ENCODE data around the gene IFNL3. TPM values are rescaled to one million over a fixed set of nuclear protein-coding genes. Genes with fewer than 3 reads are reported as not detected.
"Not testable (repeated sequence)": the region's sequence is repeated elsewhere in the genome, so short reads cannot be mapped to it uniquely, and the experiment has no call there.

The IFNL3 gene
- not detected for polyA plus RNA-seq (ENCODE audit: insufficient read length in 12 of 12)
- long read RNA-seq, donor 1: 0 reads
- long read RNA-seq, donor 2, partial matches to known transcripts: 0 of 1 reads
- long read RNA-seq, donor 2, other reads (novel, unspliced or antisense): 0 of 1 reads
- long read RNA-seq, donor 3: 0 reads
- long read RNA-seq, donor 4: 0 reads
- long read RNA-seq, donor 5: 0 reads
- long read RNA-seq, donor 6: 0 reads
- long read RNA-seq, donor 7: 0 reads
- long read RNA-seq, donor 8: 0 reads
- long read RNA-seq, donor 9: 0 reads
- long read RNA-seq, donor 10: 0 reads
- long read RNA-seq, donor 11: 0 reads

DNA sequence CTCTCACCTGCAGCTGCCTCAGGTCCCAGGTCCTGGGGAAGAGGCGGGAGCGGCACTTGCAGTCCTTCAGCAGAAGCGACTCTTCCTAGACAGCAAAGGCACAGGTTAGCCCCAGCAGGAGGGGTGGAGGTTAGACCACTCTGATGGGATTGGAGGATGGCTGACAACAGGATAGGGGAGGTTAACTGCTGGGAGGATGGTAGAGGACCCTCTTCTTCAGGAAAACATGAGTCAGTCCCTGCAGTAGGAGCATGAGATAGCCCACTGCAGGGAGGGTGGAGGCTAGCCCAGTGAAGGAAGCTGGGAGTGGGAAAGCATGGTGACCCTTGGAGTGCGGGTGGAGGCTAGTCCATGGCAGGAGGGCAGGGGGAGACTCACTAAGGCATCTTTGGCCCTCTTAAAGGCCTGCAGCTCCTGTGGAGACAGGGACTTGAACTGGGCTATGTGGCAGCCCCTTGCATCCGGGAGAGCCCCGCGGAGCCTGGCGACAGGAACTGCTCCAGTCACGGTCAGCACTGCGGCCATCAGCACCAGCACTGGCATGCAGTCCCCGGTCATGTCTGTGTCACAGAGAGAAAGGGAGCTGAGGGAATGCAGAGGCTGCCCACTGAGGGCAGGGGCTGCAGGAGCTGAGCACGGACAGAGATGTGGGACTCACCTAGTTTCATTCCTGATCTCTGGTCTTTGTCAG lies at the start of gene IFNL3:
Gene IFNL3, minus strand, starts transcription at position 597 of the 691 bp plus-strand sequence. Its CDS starts 39 bp downstream, at position 558.
- not testable (repeated sequence) for DNase-seq

DNA sequence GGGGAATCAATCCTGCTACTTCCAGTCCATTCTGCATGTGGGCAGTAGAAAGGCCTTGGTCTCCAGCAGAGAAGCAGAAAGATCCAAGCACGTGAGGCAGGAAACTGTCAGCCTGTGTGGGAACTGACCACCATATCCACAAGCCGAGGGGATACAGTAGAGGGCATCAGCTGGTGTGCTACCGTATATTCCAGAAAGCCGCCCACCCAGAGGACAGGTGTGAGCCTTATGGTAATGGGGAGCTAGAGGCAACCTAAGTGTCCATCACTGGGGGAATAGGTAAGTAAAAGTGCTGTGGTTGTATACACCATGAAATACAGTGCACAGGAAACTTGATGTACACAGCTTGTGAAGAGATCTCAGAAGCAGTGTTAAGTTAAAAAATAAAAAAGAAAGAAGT lies 48.6 kb upstream of the IFNL3 start:
- no peak for DNase-seq

DNA sequence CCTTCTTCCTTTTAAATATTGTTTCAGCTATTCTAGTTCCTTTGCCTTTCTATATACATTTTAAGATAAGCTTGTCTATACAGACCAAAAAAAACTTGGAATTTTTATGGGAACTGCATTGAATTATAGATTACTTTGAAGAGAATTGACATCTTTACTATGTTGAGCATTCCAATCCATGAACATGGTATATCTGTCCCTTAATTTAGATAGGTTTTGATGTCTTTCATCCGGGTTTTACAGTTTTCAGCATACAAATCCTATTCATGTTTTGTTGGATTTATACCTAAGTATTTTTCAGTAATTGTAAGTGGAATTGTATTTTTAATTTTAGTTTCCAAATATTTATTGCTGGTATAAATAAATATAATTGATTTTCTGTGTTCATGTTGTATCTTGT lies 39.2 kb upstream of the IFNL3 start:
- DNase-seq: no peak

DNA sequence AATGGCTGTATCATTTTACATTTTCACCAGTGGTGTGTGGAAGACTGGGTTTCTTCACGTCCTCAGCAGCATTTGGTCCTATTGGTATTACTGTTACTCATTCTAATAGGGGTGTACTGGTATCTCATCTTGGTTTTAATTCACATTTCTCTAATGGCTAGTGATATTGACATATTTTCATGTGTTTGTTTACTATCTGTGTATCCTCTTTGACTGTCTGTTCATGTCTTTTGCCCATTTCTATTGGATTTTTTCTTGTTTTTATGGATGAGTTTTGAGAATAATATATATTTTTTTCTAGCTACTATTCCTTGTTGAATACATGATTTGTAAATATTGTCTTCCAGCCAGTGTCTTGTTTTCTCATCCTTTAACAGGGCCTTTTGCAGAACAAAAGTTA lies 37.2 kb upstream of the IFNL3 start:
- no peak for DNase-seq

DNA sequence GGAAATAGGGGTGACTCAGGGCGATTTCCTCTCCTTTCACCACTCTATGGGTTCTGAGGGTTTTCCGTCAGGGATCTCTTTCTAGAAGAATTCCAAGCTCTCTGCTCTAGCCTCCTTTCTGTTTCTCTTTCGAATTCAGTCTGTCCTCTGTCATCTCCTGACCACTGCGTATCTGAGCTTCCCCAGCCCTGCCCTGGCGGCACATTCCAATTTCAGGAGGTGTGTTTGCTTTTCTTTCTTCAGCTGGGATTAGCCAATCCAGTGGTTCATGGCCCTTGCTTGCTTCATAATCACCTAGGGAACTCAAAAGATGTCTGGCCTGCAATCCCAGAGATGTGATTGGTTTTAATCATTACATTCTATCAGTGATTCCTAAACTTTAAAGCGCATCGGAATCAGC lies 32.8 kb upstream of the IFNL3 start:
- no peak for DNase-seq

DNA sequence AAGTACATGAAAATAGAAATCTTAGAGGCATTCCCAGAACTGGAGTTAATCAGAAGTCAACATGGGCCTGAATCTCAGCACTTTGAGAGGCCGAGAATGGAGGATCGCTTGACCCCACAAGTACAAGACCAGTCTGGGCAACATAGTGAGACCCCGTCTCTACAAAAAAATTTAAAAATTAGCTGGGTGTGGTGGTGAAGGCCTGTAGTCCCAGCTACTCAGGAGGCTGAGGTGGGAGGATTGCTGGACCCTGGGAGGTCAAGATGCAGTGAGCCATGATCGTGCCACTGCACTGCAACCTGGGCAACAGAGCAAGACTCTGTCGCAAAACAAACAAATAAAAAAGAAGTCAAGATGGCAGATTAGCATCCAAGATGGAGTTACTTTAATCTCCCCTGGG lies 31.9 kb upstream of the IFNL3 start:
- DNase-seq: no peak

DNA sequence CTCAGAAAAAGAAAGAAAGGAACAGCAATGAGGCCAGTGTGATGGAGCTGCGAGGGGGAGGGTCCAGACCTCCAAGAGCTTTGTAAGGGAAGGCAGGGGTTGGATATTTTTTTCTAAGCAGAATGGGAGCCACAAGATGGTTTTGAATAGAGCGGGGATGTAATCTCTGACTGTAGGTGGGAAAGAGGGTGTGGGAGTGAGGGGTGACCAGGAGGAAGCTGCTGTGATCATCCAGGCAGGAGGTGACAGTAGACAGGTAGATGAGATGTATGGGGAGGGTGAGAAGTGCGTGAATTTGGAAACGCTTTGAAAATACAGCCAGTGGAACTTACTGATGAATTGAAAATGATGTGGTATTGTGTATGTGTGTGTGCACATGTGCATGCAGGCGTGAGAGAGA lies 30.8 kb upstream of the IFNL3 start:
- no peak for DNase-seq

DNA sequence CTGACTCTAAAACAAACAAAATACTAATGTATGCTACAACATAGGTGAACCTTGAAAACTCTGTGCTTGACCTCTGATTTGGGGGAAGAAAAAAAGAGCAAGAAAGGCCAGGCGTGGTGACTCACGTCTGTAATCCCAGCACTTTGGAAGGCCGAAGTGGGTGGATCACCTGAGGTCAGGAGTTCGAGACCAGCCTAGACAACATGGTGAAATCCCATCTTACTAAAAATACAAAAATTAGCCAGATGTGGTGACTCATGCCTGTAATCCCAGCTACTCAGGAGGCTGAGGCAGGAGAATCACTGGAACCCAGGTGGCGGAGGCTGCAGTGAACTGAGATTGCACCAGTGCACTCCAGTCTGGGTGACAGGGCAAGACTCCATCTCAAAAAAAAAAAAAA lies 29.1 kb upstream of the IFNL3 start:
- not testable (repeated sequence) for DNase-seq

DNA sequence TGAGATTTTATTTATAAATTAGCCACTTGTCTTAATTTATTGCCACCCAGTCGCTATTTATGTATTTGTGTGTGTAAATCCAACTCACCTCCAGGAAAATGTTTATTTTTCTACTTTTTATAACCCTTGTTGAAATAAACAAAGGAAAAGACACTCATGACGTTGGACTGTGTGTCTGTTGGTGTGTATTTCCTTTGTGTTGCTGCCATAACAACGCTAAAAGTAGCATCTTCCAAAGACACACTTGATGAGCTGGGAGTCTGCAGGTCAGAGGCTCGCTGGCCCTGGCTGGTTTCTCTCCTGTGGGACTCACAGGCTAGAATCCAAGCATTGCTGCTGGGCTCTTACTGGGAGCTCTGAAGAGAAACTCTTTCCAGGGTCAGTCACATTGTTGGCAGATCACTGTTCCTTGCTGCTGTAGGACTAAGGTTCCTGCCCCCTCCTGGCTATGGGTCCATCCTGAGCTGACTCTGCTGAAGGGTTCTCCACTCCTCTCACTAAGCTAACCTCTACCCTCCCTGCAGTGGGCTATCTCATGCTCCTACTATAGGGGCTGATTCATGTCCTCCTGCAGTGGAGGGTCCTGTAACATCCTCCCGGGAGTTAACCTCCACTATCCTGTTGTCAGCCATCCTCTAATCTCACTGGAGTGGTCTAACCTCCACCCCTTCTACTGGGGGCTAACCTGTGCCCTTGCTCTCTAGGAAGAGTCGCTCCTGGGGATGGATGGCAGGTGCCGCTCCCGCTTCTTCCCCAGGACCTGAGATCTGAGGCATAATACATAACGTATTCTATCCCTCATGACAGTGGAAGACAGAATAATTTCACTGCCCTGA lies 25.4 kb upstream of the IFNL3 start:
- no peak for DNase-seq

DNA sequence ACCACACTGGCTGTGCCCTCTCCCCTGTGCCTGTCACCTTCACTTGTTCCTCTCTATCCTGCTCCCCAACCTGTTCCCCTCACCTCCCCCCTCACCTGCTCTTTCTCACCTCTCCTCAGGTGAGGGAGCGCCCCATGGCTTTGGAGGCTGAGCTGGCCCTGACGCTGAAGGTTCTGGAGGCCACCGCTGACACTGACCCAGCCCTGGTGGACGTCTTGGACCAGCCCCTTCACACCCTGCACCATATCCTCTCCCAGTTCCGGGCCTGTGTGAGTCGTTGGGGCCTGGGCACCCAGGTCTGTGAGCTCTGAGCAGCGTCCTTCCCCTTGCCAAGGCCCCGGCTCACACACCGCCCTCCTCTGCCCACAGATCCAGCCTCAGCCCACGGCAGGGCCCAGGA lies 24.6 kb upstream of the IFNL3 start:
- DNase-seq: not testable (repeated sequence)

DNA sequence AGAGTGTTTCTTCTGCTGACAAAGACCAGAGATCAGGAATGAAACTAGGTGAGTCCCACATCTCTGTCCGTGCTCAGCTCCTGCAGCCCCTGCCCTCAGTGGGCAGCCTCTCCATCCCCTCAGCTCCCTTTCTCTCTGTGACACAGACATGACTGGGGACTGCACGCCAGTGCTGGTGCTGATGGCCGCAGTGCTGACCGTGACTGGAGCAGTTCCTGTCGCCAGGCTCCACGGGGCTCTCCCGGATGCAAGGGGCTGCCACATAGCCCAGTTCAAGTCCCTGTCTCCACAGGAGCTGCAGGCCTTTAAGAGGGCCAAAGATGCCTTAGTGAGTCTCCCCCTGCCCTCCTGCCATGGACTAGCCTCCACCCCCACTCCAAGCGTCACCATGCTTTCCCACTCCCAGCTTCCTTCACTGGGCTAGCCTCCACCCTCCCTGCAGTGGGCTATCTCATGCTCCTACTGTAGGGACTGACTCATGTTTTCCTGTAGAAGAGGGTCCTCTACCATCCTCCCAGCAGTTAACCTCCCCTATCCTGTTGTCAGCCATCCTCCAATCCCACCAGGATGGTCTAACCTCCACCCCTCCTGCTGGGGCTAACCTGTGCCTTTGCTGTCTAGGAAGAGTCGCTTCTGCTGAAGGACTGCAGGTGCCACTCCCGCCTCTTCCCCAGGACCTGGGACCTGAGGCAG lies 23.9 kb upstream of the IFNL3 start:
- DNase-seq: not testable (repeated sequence)

DNA sequence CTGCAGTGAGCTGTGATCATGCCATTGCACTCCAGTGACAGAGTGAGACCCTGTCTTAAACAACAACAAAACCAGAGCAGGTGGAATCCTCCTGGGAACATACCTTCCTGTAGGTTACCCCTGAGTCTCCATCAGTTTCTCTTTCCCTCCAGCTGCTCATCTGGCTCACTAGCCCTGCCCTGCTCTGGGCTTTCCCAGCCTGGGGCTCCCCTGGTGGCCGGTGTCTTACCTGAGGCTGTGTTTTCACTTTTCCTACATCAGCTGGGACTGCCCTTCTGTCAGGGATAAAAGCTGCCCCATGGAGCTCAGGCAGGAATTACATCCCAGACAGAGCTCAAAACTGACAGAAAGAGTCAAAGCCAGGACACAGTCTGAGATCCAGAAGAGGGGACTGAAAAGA lies 23.3 kb upstream of the IFNL3 start, which contains the start of gene IFNL2:
Gene IFNL2, plus strand, starts transcription at position 312 of the 400 bp plus-strand sequence. CDS start 173 bp downstream, outside the sequence.
- DNase-seq: not testable (repeated sequence)

DNA sequence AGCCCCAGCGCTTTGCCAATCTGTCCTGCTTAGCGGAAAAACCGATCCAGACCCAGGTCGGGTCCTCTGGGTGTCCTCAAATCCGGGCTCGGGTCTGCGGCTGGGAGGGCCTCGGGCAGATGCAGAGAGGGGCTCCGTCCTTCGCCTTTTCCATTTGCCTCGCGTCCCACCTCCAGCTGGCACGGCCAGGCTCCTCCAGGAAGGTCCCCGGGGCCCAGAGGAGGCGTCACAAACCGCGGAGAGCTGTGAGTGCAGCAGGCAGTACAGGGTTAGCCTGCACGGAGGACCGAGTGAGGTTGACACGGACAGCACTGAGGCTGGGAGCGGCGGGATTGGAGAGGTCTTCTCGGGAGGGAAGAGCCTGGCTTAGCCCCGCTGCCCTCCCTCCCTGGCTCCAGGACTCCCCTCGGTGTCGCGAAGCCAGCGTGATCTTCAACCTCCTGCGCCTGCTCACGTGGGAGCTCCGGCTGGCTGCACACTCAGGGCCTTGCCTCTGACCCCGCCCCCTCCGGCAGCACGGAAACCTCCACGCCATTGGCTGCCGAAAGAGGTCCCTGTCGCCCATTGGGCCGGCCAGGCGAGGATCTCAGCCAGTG lies 20.6 kb upstream of the IFNL3 start:
- DNase-seq: no peak

DNA sequence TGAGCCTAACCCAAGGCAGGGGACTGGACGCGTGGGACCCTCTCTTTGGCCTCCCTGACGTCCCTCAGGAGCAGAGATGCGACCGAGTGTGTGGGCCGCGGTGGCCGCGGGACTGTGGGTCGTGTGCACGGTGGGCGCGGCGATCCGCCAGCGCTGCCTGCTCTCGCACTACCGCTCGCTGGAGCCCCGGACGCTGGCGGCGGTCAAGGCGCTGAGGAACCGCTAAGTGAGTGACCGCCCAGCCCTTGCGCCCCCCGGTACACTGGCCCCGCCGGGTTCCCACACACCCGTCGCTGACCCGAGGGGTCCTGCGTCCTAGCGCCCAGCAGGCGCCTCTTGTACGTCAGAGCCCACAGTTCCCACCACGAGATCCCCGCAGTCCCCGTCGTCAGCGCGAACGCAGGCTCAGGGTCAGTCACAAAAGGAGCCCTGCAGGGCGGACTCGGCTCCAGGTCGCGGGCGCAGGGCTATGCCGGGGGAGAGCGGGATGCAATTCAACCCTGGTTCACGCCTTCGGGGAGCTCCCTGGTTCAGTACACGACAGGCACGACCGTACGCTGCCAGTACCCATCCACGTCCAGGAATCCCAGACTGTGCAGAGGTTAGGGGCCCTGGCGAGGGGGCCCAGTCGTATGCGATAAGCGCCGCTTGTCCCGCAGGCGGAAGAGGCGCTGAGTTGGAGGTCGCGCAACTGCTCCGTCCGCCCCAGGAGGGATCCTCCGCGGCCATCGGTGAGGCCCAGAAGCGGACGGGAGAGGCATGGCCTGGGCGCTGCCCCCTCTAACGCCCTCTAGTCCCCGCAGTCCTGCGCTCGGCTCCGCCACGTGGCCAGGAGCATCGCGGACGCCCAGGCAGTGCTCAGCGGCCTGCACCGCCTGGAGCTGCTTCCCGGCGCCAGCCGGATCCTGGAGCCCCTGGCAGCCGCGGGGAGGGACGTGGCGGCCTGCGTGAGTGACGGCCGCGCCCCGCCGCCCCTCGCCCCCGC lies 19.8 kb upstream of the IFNL3 start:
- DNase-seq: no peak

DNA sequence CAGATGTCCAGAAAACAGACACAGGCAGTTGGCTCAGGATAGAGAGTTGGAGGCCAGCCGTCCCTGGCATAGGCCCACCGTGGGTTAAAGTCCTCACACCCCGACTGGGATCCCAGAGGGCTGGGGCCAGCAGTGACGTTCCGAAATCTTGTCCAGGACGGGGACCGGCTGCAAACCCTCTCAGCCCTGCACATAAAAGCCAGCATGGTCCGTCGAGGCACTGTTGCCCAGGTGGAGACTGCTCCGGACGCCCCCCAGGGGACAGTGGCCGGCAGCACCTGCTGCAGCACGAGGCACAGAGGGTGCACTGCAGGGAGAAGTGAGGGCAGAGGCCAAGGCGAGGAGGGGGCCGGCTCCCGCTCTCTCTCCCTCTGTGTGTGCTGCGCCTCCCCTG lies 19.1 kb upstream of the IFNL3 start:
- no peak for DNase-seq

DNA sequence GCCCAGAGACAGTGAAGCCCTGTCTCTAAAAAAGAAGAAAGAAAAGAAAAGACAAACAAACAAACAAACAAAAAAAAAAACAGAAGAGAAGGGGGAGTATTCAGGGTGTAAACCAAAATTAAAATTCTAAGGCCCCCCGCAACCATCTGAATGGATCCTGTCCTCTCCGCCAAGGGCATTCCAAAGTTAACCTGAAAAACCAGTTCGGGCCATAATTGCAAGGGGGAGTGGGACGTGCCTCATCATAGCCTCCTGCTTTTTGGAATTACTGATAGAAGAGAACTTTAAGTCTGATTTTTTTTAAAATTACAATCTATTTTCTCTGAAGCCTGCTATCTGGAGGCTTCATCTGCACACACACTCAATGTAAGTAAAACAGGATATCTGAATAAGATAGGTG lies 17.7 kb upstream of the IFNL3 start:
- DNase-seq: no peak

DNA sequence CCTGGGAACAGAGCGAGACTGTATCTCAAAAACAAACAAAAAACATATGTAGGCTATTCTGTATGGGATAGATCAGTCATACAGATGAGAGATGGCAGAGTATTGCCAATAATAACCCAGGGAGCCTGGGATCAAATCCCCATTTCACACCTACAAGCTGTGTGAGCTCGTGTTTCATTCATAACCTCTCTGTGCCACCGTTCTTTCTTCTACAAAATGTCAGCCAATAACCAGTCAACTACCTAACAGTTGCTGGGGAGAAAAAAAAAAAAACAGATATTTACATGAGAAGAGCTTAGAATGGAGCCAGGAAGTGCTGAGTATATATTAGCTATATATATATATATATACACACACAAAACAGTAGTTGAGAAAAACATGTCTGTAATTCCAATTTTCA lies 16.9 kb upstream of the IFNL3 start:
- no peak for DNase-seq

DNA sequence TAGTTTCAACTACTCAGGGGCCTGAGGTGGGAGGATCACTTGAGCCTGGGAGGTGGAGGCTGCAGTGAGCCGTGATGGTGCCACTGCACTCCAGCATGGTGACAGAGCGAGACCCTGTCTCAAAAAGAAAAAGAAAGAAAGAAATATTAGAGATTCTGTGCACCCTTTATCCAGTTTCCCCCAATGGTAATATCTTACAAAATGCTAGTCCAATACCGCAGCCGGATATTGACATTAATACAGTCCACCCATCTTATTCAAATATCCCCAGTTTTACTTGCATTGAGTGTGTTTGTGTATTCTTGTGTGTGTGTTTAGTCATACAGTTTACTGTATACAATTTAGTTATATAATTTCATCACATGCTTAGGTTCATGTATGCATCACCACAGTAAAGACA lies 12.4 kb upstream of the IFNL3 start:
- no peak for DNase-seq

DNA sequence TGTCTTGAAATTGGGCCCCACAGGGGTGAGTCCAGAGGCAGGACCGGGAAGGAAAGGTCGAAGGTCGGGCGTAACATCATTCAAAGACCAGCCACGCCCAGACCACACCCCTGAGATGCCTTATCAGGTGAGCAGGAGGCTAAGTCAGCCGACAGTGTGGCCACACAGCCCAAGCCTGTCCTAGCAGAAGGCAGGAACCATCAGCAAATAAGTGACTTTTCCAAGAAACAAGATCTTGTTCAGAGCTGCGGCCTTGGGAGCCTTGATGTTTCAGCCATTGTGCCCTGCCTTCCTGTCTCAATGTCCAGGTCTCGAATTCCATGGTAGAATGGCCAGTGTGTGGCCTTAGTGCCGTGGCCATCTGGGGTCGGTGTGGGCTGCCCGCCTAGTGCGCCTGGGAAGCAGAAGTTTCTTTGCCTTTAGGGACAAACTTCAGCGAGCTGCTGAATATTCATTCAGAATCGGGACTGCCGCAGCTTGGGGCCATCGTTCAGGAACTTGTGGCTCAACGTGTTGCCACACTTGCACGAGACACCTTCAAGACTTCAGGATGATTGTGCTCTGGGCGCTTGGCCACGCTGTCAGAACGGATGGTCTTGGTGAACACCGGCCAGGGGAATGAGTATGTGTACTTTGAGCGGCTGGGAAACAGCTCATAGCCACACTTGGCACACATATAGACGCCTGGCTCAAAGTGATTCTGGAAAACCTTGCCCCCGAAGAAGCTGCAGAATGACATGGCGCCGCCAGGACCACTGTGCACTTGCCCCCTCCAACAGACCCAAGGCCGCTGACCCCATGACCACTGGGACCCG lies 9.9 kb upstream of the IFNL3 start:
- DNase-seq: no peak

Data from muscle of arm (tissue), 14 donors.